DMS53 (cell line): Measurements from ENCODE around the gene SLC25A12.
"Not testable (repeated sequence)": the region's sequence is repeated elsewhere in the genome, so short reads cannot be mapped to it uniquely, and the experiment has no call there.

Source experiments
- DNase-seq: peaks from one replicate; lab custom pipeline; 2025; lab: John Stamatoyannopoulos, UW

The SLC25A12 gene

DNA sequence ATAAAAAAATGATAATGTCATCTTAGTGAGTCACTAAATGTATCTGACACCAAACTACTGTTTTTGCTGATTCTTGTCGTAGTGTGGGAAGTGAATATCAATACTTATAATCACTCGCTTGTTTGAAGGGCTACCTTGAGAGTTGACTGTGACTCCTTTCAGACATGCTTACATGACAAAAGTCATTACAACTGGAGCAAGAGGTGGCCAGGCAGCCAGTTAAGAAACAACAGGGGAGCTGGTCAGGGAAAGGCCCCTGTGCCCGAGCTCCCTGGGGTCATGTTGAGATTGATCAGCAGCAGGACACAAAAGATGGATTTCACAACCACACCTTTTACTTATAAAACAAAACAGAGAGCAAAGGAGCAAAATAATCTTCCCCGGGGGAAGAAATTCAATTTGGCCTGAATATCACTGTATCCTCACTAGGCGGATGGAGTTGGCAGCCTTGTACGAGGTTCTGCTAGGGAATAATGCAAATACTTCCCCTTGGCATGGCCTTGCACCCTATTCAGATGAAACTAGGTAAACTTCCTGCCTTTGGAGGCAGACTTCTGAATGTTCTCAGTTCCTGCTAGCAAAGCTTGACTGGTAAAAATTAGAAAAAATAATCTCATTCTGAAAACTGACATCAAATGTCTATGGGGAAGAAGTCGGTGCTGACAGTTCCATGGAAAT, 105.6 kb downstream of the SLC25A12 start:
- no peak for DNase-seq

- DNase-seq, result peak; percentile 18
These were observed 106.5 kb downstream of the SLC25A12 start for GRCh38 chr2:171787333-171788072.

- no peak for DNase-seq
These were observed 108.6 kb downstream of the SLC25A12 start for GRCh38 chr2:171785450-171785849.

DNA sequence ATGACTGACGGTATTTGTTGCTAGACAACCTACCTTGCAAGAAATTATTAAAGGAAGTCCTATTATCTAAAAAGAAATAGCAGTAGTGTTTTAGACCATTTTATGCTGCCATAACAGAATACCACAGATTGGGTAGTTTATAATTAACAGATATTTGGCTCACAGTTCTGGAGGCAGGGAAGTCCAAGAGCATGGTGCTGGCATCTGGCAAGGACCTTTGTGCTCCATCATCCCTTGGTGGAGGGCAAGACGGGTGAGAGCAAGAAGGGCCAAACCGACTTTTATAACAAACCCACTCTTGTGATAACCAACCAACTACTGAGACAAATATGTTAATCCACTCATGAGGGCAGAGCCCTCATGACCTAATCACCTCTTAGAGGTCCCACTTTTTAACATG, 115.5 kb downstream of the SLC25A12 start:
- DNase-seq, result no peak

DNA sequence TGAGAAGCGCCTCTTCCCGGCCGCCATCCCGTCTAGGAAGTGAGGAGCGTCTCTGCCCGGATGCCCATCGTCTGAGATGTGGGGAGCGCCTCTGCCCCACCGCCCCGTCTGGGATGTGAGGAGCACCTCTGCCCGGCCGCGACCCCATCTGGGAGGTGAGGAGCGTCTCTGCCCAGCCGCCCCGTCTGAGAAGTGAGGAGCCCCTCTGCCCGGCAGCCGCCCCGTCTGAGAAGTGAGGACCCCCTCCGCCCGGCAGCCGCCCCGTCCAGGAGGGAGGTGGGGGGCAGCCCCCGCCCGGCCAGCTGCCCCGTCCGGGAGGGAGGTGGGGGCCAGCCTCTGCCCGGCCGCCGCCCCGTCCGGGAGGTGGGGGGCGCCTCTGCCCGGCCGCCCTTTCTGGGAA, 119.5 kb downstream of the SLC25A12 start:
- not testable (repeated sequence) for DNase-seq

DNA sequence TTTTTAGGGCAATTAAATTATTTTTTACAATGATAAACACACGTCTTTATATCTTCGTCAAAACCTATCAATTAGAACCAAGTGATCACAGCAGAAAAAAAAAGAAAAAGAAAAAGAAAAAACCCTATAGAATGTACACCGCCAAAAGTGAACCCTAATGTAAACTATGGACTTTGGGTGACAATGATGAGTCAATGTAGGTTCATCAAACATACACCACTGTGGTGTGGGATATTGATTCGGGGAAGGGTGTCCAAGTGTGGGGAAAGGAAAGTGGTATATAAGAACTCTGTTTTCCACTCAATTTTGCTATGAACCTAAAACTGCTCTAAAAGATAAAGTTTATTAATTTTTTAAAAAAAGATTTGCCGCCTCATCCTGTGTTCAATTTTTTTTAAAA, 121.7 kb downstream of the SLC25A12 start:
- no peak for DNase-seq

- no peak for DNase-seq
These were observed 122.6 kb downstream of the SLC25A12 start for GRCh38 chr2:171771463-171771862.

GRCh38 chr2:171763602-171764001, 130.4 kb downstream of the SLC25A12 start:
- no peak for DNase-seq

DNA sequence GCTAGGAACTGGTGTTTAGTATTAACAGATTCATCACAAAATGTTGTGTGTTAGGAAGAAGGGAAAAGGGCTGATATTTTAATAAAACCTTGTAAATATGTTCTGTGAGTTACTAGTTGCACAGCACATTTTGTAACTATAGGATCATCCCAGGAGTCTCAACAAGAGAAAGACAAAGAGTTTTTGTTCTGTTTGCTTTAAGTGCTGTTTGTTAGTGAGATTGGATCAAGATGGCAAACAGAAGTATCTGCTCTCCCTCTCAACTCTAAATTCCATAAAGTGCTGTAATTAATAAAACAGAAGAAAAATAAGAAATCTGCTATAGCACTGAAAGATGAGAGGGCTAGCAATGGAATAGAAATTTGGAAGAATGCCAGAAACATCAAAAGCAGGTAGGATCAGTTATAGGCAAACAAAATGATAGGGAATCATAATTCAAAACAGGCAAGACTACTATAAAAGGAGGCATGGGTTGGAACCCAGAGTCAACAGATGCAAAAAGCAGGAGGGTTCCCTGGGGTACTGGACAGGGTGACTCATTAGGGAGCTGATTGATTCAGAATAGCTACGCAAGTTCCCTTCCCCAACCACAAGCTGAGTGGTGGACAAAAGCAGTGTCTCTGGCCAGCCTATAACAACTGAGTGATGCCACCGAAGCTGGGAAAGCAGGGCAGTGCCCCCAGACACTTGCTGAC, 131.0 kb downstream of the SLC25A12 start:
- no peak for DNase-seq

DNA sequence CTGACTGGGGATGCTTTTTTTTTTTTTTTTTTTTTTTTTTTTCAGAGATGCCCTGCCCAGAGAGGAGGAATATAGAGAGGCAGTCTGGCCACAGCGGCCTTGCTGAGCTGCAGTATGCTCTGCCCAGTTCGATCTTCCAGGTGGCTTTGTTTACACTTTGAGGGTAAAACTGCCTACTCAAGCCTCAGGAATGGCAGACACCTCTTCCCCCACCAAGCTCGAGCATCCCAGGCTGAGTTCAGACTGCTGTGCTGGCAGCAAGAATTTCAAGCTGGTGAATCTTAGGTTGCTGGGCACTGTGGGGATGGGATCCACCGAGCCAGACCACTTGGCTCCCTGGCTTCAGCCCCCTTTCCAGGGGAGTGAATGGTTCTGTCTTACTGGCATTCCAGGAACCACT, 132.9 kb downstream of the SLC25A12 start:
- not testable (repeated sequence) for DNase-seq

- DNase-seq, result not testable (repeated sequence)
These were observed 135.3 kb downstream of the SLC25A12 start for GRCh38 chr2:171758762-171759161.

DNA sequence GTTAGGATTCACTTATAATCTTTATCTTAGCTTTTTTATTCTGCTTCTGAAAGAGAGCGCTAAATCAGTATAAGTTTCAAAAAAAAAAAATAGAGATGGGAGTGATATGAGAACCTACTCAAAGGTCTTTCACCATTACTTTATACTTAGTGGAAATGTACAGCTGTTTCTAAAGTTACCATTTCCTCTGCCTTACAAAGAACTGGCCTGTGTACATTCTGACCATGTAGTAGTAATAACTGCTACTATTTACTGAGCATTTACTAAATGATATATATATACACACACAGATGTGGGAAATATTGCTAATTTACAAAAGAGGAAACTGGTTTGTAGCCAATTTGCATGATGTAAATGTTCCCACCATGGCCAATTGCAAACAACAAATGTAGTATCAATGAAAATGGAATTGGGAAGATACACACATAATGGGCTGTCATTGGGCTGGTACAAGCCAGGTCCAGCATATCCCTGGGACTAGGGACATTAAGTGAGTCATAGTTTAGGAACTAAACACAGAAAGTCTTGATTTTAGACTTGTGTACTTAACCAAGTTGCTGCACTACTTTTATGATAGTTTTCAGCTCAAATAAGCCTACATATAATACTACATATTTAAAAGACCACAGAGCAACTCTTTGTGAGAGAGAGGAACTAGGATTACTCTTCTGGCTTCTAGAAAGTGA, 139.6 kb downstream of the SLC25A12 start:
- no peak for DNase-seq

GRCh38 chr2:171747371-171747770, 146.7 kb downstream of the SLC25A12 start:
- no peak for DNase-seq

GRCh38 chr2:171745806-171746205, 148.2 kb downstream of the SLC25A12 start:
- DNase-seq, result no peak

DNA sequence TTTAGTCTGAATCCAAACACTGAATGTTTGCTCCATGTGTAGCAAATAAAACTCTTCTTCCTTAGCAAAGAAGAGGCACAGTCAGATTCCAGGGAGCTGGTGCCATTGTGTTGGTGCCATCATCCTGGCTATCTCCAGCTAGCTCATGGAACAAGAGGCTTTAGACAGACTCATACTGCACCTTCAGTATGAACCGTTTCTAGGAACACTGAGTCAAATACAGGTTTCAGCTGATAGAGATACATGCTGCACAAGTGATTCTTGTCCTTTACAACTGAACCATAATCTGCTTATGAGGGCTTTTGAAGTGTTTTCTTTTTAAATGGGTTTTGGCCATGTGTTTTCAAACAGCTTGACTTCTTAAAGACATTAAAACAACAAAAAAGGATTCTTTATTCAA, 148.9 kb downstream of the SLC25A12 start:
- DNase-seq, result no peak

DNA sequence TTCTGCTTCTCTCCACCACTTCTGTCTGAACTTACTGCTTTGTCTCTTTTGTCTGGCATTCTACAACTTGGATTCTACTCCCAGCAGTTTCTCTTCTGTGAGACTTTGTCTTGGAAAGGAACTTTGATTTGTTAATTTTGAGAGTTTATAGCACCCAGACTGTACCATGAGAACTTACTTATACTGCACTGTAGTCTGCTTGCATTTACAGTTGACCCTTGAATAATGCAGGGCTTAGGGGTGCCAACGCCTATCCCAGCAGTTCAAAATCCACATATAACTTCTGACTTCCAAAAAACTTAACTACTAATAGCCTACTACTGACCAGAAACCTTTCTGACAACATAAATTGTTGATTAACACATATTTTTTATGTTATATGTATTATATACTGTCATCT, 151.3 kb downstream of the SLC25A12 start:
- DNase-seq, result no peak

- no peak for DNase-seq
These were observed 152.9 kb downstream of the SLC25A12 start for GRCh38 chr2:171741189-171741588.

DNA sequence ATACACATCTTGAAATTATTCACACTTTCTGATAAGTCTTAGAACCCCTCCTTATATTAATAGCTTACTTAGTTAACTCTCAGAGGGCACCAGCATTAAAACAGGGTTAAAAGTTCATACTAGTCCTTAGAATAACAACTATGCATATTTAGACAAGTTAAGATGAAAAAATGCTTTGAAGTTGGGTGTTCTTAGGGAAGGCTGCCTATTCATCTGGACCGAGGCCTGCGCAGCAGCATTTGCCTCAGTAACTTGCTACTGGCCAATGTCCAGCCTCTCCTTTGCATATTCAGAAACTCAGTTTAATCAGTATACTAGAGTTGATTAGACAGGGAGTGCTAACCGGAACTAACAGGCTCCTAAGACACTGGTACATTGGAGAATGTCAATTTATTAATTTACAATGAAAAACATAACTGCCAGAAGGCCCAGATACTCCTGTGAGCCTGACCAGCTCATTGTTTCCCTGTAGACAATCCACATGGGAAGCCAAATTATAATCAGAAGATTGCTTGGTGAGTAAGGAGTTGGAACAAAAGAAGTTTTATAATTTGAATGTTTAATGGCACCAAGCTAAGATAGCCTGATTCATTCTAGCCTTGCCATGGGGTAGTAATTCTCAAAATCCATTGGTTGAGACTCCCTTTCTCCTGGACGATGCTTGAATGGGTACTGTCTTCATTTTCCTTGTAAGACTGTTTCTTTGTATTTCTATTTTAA, 157.9 kb downstream of the SLC25A12 start:
- no peak for DNase-seq
